Measurements from ENCODE around the gene SRRM5. TPM values are rescaled to one million over a fixed set of nuclear protein-coding genes. Genes with fewer than 3 reads are reported as not detected.

The SRRM5 gene
- polyA plus RNA-seq, 3 donors, result 0.48 to 2.5 (median 1.8) TPM

DNA sequence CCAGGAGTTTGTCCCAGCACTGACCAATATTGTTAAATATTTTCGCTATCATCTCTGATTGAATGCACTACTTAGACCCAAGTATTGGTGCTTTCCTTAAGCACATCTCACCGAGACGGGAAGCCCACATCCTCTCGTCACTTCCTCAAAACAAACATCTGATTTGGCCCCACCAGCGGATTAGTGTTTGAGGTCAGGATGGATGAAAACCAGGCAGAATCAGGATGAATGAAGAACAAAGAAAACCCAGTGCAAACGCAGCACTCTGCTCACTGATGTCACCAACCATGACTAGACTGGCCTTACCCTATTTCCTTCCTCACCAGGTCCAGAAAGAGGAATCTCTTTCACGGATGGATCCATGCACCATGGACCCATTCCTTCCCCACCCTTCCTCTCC lies 52.1 kb downstream of the SRRM5 start:
- DNase-seq, result no peak

Other genes with a start within 250 kb of the SRRM5 start
- not detected for gene TEX101, start 197.2 kb upstream of the SRRM5 start, polyA plus RNA-seq (ENCODE audit: insufficient read length in 3 of 3)
- gene LYPD3, start 146.5 kb upstream of the SRRM5 start, polyA plus RNA-seq (ENCODE audit: insufficient read length in 3 of 3), result 1 to 10 TPM; 1.4 to 4.1 (median 2.2) TPM
- gene PHLDB3, start 107.3 kb upstream of the SRRM5 start, polyA plus RNA-seq (ENCODE audit: insufficient read length in 3 of 3), result 10 to 100 TPM; 10.5 to 10.9 (median 10.7) TPM
- gene ETHE1, start 84.9 kb upstream of the SRRM5 start, polyA plus RNA-seq (ENCODE audit: insufficient read length in 3 of 3), result 10 to 100 TPM; 25.5 to 30.8 (median 28.3) TPM
- 1 to 10 TPM; 2.7 to 3.0 (median 2.9) TPM for gene ZNF575, start 78.9 kb upstream of the SRRM5 start, polyA plus RNA-seq (ENCODE audit: insufficient read length in 3 of 3)
- gene XRCC1, start 36.6 kb upstream of the SRRM5 start, polyA plus RNA-seq (ENCODE audit: insufficient read length in 3 of 3), result 10 to 100 TPM; 59.8 to 78.8 (median 71.2) TPM
- gene PINLYP, start 36.3 kb upstream of the SRRM5 start, polyA plus RNA-seq (ENCODE audit: insufficient read length in 3 of 3), result 10 to 100 TPM; 16.1 to 24.2 (median 20.2) TPM
- 10 to 100 TPM; 12.1 to 21.0 (median 18.3) TPM for gene IRGQ, start 16.0 kb upstream of the SRRM5 start, polyA plus RNA-seq (ENCODE audit: insufficient read length in 3 of 3)
- 10 to 100 TPM; 11.1 to 13.8 (median 12.7) TPM for gene ZNF576, start 15.5 kb upstream of the SRRM5 start, polyA plus RNA-seq (ENCODE audit: insufficient read length in 3 of 3)
- 100 to 1,000 TPM; 107 to 138 (median 127) TPM for gene ZNF428, start 7.5 kb downstream of the SRRM5 start, polyA plus RNA-seq (ENCODE audit: insufficient read length in 3 of 3)
- 10 to 100 TPM; 55.2 to 64.2 (median 61.2) TPM for gene CADM4, start 27.8 kb downstream of the SRRM5 start, polyA plus RNA-seq (ENCODE audit: insufficient read length in 3 of 3)
- gene PLAUR, start 58.1 kb downstream of the SRRM5 start, polyA plus RNA-seq (ENCODE audit: insufficient read length in 3 of 3), result 10 to 100 TPM in 1 of 3 donors, 1 to 10 TPM in 2; 8.5 to 10.1 (median 9.8) TPM
- gene IRGC, start 104.0 kb downstream of the SRRM5 start, polyA plus RNA-seq (ENCODE audit: insufficient read length in 3 of 3), result not detected
- 10 to 100 TPM; 53.0 to 62.8 (median 57.0) TPM for gene SMG9, start 142.9 kb downstream of the SRRM5 start, polyA plus RNA-seq (ENCODE audit: insufficient read length in 3 of 3)
- 1 to 10 TPM; 1.7 to 2.3 (median 1.7) TPM for gene KCNN4, start 168.9 kb downstream of the SRRM5 start, polyA plus RNA-seq (ENCODE audit: insufficient read length in 3 of 3)
- gene LYPD5, start 190.4 kb downstream of the SRRM5 start, polyA plus RNA-seq (ENCODE audit: insufficient read length in 3 of 3), result under 1 TPM; 0.53 to 0.56 (median 0.55) TPM
- gene ZNF283, start 215.2 kb downstream of the SRRM5 start, polyA plus RNA-seq (ENCODE audit: insufficient read length in 3 of 3), result 10 to 100 TPM; 11.3 to 27.7 (median 22.3) TPM